Epidermal melanocyte (primary cell): Measurements from ENCODE around the gene CRABP2.

Experiments used
- DNase-seq: peaks from one replicate; pipeline ENCODE4 v3.0.0; 2011; ENCODE audit warnings: low spot score; ENCODE audit not compliant: insufficient read length

CRABP2 gene

DNA sequence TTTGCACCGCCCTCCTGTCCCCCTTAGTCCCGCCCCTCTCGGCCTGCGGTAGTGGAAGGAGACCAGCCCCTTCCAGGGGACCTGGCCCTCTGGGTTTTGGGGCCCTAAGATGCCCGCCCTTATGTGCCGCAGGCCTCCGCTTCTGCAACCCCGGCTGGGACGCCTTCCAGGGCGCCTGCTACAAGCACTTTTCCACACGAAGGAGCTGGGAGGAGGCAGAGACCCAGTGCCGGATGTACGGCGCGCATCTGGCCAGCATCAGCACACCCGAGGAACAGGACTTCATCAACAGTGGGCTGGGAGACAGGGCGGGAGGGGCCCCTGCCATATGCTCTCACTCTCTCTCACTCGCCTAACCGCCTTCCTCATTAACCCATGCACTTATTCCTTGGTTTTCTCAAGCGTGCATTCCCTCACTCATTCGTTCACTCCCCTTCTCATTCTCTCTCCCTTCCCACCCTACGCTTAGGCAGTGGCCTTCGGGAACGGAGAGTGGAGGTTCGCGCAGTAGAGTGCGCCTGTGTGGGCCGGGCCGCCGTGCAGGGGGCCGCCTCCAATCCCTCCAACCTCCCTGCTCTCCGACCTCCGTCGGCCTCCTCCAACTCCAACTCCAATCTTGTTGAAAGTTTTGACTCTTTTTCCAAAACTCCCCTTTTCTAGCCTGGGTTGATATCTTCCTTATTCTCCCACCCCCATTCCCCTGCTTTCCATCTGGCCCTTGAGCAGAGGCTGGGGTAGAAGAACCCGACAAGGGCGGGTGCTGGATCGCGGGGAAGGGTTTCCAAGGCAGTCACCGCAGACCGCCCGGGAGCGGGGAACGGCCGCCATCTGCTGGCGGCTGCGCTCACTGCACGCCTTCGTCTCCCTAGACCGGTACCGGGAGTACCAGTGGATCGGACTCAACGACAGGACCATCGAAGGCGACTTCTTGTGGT lies 48.3 kb downstream of the CRABP2 start:
- peak; percentile 81 for DNase-seq

DNA sequence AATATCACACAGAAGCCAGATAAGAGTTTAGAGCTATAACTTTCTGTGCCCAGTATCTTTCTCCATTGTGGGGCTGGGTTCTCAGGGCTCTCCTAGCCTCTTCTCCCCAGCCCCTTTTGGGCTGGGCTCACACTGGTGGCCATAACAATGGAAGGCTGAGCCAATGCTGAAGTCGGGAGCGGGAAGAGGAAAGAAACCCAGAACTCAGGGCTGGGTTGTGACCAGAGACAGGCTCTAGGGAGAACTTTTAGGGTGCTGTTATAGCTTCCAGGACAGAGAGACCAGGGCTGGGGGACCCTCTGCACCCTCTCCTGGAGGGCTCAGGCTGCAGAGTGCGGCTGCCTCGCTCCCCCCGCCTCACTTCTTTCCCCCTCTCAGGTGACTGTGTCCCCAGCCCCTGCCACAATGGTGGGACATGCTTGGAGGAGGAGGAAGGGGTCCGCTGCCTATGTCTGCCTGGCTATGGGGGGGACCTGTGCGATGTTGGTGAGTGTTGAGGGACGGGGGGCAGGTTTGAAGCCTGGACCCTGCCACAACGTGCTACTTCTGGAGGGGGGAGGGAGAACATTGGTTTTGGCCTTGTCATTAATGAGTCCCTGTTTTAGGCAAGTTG lies 49.4 kb downstream of the CRABP2 start:
- DNase-seq = no peak

DNA sequence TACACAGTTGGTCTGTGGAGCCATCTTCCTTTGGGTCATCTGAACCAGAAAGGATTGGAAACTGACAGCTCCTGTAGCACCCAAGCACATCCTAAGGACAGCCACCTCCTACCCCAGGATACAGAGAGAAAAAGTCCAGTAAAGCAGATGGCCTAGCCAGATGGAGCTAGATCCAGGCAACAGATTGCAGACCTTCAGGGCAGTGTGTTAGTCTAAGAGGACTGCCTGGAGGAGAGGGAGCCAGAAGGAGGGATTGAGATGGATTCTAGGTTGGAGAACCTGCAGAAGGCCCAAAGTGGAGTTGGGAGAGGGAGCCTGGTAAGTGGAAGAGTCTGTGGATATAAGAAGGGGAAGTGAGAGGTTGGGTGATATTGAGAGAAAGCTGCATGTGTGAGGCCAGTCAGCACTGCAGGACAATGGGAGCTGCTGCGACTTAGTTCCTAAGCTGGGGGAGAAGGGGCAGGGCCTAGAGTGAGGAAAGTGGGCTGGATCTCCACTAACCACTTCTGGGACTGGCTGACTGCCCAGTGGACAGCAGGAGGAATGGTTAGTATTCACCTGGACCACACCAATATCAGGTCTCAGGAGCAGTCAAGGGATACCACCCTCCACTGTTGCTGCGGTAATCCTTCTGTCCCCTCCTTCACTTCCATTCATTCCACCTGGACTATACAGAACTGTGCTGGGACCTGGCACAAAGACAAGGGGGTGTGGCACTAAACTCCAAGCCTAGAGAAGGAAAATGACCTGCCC lies 50.1 kb downstream of the CRABP2 start:
- DNase-seq = no peak

DNA sequence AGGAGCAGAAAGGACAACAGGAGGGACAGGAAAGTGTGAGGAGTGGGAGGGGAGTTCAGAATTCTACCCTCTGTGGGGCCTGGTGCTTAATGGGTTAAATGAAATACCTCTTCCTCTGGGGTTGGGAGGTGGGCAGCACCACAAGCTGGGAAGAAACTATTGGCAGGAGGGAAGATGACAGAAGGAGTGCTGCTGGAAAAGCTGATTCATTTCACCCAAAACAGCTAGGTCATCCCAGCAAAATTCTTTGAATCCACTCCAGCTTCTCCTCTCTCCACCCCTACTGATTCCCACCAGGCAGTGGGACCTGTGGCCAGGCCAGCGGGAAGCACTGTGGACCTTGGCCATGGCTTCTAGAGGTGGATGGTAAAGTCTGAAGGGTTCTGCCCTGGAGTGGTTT lies 50.7 kb downstream of the CRABP2 start:
- no peak for DNase-seq

DNA sequence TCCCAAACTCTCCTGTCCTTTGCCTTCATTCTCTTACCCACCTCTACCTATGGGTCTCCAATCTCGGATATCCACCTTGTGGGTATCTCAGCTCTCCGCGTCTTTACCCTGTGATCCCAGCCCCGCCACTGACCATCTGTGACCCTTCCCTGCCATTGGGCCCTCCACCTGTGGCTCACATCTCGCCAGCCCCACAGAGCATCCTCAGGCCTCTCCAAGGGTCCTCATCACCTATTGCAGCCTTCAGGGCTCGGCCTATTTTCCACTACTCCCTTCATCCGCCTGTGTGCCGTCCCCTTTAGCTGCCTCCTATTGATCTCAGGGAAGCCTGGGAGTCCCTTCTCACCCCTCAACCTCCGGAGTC lies 52.4 kb downstream of the CRABP2 start:
- no peak for DNase-seq

DNA sequence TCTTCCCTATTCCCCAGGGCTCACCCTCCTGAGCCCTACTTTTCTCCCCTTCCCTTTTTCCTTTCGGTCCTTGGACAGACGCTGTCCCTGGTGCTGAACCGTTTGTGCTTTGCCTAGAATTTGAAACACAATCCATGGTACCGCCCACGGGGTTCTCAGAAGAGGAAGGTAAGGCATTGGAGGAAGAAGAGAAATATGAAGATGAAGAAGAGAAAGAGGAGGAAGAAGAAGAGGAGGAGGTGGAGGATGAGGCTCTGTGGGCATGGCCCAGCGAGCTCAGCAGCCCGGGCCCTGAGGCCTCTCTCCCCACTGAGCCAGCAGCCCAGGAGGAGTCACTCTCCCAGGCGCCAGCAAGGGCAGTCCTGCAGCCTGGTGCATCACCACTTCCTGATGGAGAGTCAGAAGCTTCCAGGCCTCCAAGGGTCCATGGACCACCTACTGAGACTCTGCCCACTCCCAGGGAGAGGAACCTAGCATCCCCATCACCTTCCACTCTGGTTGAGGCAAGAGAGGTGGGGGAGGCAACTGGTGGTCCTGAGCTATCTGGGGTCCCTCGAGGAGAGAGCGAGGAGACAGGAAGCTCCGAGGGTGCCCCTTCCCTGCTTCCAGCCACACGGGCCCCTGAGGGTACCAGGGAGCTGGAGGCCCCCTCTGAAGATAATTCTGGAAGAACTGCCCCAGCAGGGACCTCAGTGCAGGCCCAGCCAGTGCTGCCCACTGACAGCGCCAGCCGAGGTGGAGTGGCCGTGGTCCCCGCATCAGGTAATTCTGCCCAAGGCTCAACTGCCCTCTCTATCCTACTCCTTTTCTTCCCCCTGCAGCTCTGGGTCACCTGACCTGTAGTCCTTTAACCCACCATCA lies 53.0 kb downstream of the CRABP2 start:
- DNase-seq = no peak
